Loucy (cell line): ENCODE measurements around the gene PERP.
A peak's percentile ranks its signal among the peaks of the same experiment; 100 is the strongest.

ENCODE experiments used
- H2AFZ ChIP-seq: fragments of 200-600 bp; sonication (generic); 2 replicates; pipeline ENCODE4 v1.6.0; 2016; ENCODE audit warnings: antibody characterized with exemption, mild to moderate bottlenecking, low read length, moderate library complexity
- H3F3A ChIP-seq: fragments of 200-600 bp; 2 replicates; pipeline ENCODE4 v1.6.0; 2016; ENCODE audit warnings: antibody characterized with exemption, low read depth, mild to moderate bottlenecking
- H3K27me3 ChIP-seq: fragments of 200-600 bp; sonication (generic); 2 replicates; pipeline ENCODE4 v1.6.1; 2014; ENCODE audit warnings: low read length, mild to moderate bottlenecking; ENCODE audit not compliant: insufficient read depth, poor library complexity, severe bottlenecking
- H3K36me3 ChIP-seq: fragments of 200-600 bp; sonication (generic); 2 replicates; pipeline ENCODE4 v1.6.1; 2016; ENCODE audit warnings: low read length; ENCODE audit not compliant: insufficient read depth
- H3K4me1 ChIP-seq: fragments of 200-600 bp; sonication (generic); 2 replicates; pipeline ENCODE4 v1.5.1; 2014; ENCODE audit warnings: low read length, mild to moderate bottlenecking; ENCODE audit not compliant: insufficient read depth, poor library complexity, severe bottlenecking
- H3K4me2 ChIP-seq: fragments of 200-600 bp; sonication (generic); 2 replicates; pipeline ENCODE4 v1.6.0; 2014; ENCODE audit warnings: antibody characterized with exemption, low read length, low read depth, mild to moderate bottlenecking; ENCODE audit not compliant: poor library complexity, severe bottlenecking
- H3K4me3 ChIP-seq: fragments of 200-600 bp; sonication (generic); 2 replicates; pipeline ENCODE4 v1.5.1; 2014; ENCODE audit warnings: low read length, mild to moderate bottlenecking, mixed read lengths; ENCODE audit not compliant: poor library complexity, severe bottlenecking
- H3K79me2 ChIP-seq: fragments of 200-600 bp; sonication (generic); 2 replicates; pipeline ENCODE4 v1.6.1; 2014; ENCODE audit warnings: low read length; ENCODE audit not compliant: insufficient read depth
- H3K9ac ChIP-seq: fragments of 200-600 bp; sonication (generic); 2 replicates; pipeline ENCODE4 v1.6.0; 2014; ENCODE audit warnings: mild to moderate bottlenecking, low read depth, low read length, moderate library complexity; ENCODE audit not compliant: poor library complexity, severe bottlenecking
- H3K9me2 ChIP-seq: fragments of 200-600 bp; sonication (generic); replicated peaks from 2 replicates; pipeline ENCODE4 v1.6.1; 2016; ENCODE audit warnings: low read depth, low read length, mixed read lengths
- H3K9me3 ChIP-seq: fragments of 200-600 bp; sonication (generic); 2 replicates; pipeline ENCODE4 v1.6.1; 2014; ENCODE audit warnings: mild to moderate bottlenecking, antibody characterized with exemption, low read length, low read depth; ENCODE audit not compliant: insufficient read depth
- H4K20me1 ChIP-seq: fragments of 200-600 bp; sonication (generic); 2 replicates; pipeline ENCODE4 v1.6.0; 2014; ENCODE audit warnings: antibody characterized with exemption, low read length, mild to moderate bottlenecking; ENCODE audit not compliant: insufficient read depth, poor library complexity, severe bottlenecking
- EZH2phosphoT487 ChIP-seq: fragments of 200-600 bp; IDR thresholded peaks from 2 replicates; pipeline ENCODE4 v1.6.1; 2018; ENCODE audit warnings: antibody characterized with exemption, mild to moderate bottlenecking, moderate library complexity, borderline replicate concordance
- TF ChIP-seq, protein P1 (sequence below): fragments of 200-600 bp; sonication (generic); conservative IDR thresholded peaks from 2 replicates; pipeline ENCODE4 v1.5.1; 2014; ENCODE audit warnings: mild to moderate bottlenecking, antibody characterized with exemption, low read length

The PERP gene

DNA sequence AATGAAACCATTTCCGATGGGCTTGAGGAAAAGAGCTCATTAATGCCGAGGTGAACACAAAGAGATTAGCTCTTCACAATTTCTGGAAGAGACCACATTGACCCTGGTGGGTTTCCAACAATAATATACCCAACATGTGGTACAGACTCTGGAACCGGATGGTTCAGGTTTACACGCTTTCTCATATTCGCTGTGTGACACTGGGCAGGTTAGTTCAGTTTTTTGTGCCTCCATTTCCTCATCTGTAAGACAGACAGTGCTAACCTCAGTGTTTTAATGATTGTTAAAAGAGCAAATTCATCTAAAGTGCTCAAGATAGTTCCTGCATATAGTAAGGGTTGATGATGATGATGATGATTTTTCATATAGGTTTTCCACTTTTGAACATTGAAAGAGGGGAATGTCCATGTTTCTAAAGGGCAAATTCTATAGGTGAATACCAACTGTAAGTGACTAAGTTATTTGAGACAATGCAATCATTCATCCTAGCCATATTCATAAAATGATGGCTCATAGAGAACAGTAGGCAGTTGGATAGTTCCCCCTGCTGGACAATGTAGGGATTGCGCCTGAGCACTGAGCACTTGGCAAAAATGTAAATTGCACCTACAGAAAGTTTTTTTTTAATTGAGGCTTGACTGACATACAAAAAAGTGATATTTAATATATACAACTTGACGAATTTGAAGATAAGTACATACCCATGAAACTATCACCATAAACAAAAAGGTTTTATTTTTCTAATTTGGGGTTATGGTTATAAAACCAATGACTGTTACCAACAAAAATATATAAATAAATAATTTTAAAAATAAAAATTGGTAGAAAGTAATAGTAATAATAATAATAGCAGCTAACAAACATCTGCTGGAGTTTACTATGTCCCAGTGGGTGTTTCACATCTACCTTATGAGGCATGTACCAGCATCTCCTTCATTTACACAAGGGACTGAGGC is 2.1 kb upstream of the PERP start:
- no peak for TF ChIP-seq EZH2phosphoT487
- TF ChIP-seq, protein P1, sequence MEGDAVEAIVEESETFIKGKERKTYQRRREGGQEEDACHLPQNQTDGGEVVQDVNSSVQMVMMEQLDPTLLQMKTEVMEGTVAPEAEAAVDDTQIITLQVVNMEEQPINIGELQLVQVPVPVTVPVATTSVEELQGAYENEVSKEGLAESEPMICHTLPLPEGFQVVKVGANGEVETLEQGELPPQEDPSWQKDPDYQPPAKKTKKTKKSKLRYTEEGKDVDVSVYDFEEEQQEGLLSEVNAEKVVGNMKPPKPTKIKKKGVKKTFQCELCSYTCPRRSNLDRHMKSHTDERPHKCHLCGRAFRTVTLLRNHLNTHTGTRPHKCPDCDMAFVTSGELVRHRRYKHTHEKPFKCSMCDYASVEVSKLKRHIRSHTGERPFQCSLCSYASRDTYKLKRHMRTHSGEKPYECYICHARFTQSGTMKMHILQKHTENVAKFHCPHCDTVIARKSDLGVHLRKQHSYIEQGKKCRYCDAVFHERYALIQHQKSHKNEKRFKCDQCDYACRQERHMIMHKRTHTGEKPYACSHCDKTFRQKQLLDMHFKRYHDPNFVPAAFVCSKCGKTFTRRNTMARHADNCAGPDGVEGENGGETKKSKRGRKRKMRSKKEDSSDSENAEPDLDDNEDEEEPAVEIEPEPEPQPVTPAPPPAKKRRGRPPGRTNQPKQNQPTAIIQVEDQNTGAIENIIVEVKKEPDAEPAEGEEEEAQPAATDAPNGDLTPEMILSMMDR: peak; percentile 97
- H3K4me1 ChIP-seq: no peaks in the 10 kb centered on the region
- H3K9me2 ChIP-seq: no peaks in the 10 kb centered on the region
- H3K4me2 ChIP-seq: no peak overlapping the region
- no peaks in the 10 kb centered on the region for H3K36me3 ChIP-seq
- H4K20me1 ChIP-seq: no peaks in the 10 kb centered on the region
- no peak overlapping the region for H3K4me3 ChIP-seq
- H3F3A ChIP-seq: no peaks in the 10 kb centered on the region
- H3K9ac ChIP-seq: no peak overlapping the region
- no peaks in the 10 kb centered on the region for H3K27me3 ChIP-seq
- H2AFZ ChIP-seq: 0 out of 2 replicates have a peak overlapping the region, but pooled peaks have one; percentile 50
- no peaks in the 10 kb centered on the region for H3K9me3 ChIP-seq
- no peaks in the 10 kb centered on the region for H3K79me2 ChIP-seq

GRCh38 chr6:138107752-138108592 is 753 bp upstream of the PERP start:
- H3K9ac ChIP-seq: no peak overlapping the region
- TF ChIP-seq EZH2phosphoT487: no peak
- TF ChIP-seq, protein P1: no peak
- no peaks in the 10 kb centered on the region for H3F3A ChIP-seq
- H3K79me2 ChIP-seq: no peaks in the 10 kb centered on the region
- H4K20me1 ChIP-seq: no peaks in the 10 kb centered on the region
- no peaks in the 10 kb centered on the region for H3K36me3 ChIP-seq
- H3K27me3 ChIP-seq: no peaks in the 10 kb centered on the region
- no peak overlapping the region for H3K4me2 ChIP-seq
- no peaks in the 10 kb centered on the region for H3K9me3 ChIP-seq
- no peaks in the 10 kb centered on the region for H3K4me1 ChIP-seq
- H2AFZ ChIP-seq: no peak overlapping the region
- H3K9me2 ChIP-seq: no peaks in the 10 kb centered on the region
- no peak overlapping the region for H3K4me3 ChIP-seq

DNA sequence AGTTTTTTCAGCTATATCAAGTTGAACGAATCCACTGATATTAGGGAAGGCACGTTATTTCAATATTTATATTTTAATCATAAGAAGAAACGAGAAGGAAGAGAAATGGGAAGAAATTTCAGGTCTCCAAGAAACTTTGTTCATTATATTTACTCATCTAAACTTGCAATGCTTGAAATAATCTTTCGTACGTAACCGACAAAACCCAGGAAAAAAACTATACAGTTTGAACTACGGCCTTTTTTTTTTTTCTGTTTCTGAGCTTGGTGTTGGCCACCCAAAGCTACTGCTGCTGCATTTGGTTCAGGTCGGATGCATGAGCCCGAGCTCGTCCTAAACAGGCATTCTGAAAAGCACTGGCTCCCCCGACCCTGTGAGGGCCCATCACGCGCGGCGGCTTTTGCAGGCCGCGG is 548 bp downstream of the PERP start:
- H3K4me3 ChIP-seq: no peak overlapping the region
- no peaks in the 10 kb centered on the region for H3K36me3 ChIP-seq
- H3F3A ChIP-seq: no peaks in the 10 kb centered on the region
- H3K9ac ChIP-seq: no peak overlapping the region
- no peaks in the 10 kb centered on the region for H3K9me3 ChIP-seq
- H2AFZ ChIP-seq: no peak overlapping the region
- no peak overlapping the region for H3K4me2 ChIP-seq
- TF ChIP-seq EZH2phosphoT487: no peak
- TF ChIP-seq, protein P1: no peak
- H3K27me3 ChIP-seq: no peaks in the 10 kb centered on the region
- H3K79me2 ChIP-seq: no peaks in the 10 kb centered on the region
- H4K20me1 ChIP-seq: no peaks in the 10 kb centered on the region
- H3K4me1 ChIP-seq: no peaks in the 10 kb centered on the region
- no peaks in the 10 kb centered on the region for H3K9me2 ChIP-seq
